Neural progenitor cell (in vitro differentiated cells): ENCODE results near the gene VN1R5. TPM values are rescaled to one million over a fixed set of nuclear protein-coding genes. Genes with fewer than 3 reads are reported as not detected.
"Not testable (repeated sequence)": the region's sequence is repeated elsewhere in the genome, so short reads cannot be mapped to it uniquely, and the experiment has no call there.

Experiments
- DNase-seq: peaks from one replicate; pipeline ENCODE4 v3.0.0-alpha.2; 2016; ENCODE audit warnings: low spot score
- H2AFZ ChIP-seq: fragments of 200-600 bp; sonication (generic); replicated peaks from 2 replicates; pipeline ENCODE4 v1.6.1; 2016; ENCODE audit warnings: antibody characterized with exemption
- H3F3A ChIP-seq: fragments of 200-600 bp; sonication (generic); 2 replicates; pipeline ENCODE4 v1.6.1; 2016; ENCODE audit warnings: antibody characterized with exemption, low read depth
- H3K27ac ChIP-seq: fragments of 200-600 bp; sonication (generic); 2 replicates; pipeline ENCODE4 v1.5.1; 2016; ENCODE audit warnings: mild to moderate bottlenecking
- H3K27me3 ChIP-seq: fragments of 200-600 bp; sonication (generic); 2 replicates; pipeline ENCODE4 v1.6.1; 2016; ENCODE audit warnings: mild to moderate bottlenecking, moderate library complexity
- H3K36me3 ChIP-seq: fragments of 200-600 bp; sonication (generic); 2 replicates; pipeline ENCODE4 v1.5.1; 2016
- H3K4me1 ChIP-seq: fragments of 200-600 bp; sonication (generic); 2 replicates; pipeline ENCODE4 v1.6.1; 2016; ENCODE audit warnings: mixed run types
- H3K4me2 ChIP-seq: fragments of 200-600 bp; sonication (generic); 2 replicates; pipeline ENCODE4 v1.6.1; 2016
- H3K4me3 ChIP-seq: fragments of 200-600 bp; sonication (generic); 2 replicates; pipeline ENCODE4 v1.5.1; 2016
- H3K79me2 ChIP-seq: fragments of 200-600 bp; sonication (generic); 2 replicates; pipeline ENCODE4 v1.6.1; 2016; ENCODE audit warnings: low read depth
- H3K9ac ChIP-seq: fragments of 200-600 bp; sonication (generic); 2 replicates; pipeline ENCODE4 v1.6.1; 2016
- H3K9me3 ChIP-seq: fragments of 200-600 bp; sonication (generic); 2 replicates; pipeline ENCODE4 v1.5.1; 2016; ENCODE audit warnings: low read depth
- H4K20me1 ChIP-seq: fragments of 200-600 bp; sonication (generic); 2 replicates; pipeline ENCODE4 v1.6.1; 2016; ENCODE audit warnings: low read depth
- H3K27ac Mint-ChIP-seq: 3 replicates; pipeline ENCODE4 v1.8.0; 2021; ENCODE audit warnings: mixed read lengths
- H3K27me3 Mint-ChIP-seq: 2 replicates; pipeline ENCODE4 v1.8.0; 2022; ENCODE audit warnings: low read depth, mild to moderate bottlenecking, inconsistent platforms, moderate library complexity, mixed read lengths; ENCODE audit not compliant: insufficient read depth
- H3K36me3 Mint-ChIP-seq: 3 replicates; pipeline ENCODE4 v1.8.0; 2021; ENCODE audit warnings: mixed read lengths
- H3K4me1 Mint-ChIP-seq: 3 replicates; pipeline ENCODE4 v1.8.0; 2021; ENCODE audit warnings: mixed read lengths
- H3K4me3 Mint-ChIP-seq: 3 replicates; pipeline ENCODE4 v1.8.0; 2021; ENCODE audit warnings: mild to moderate bottlenecking, moderate library complexity, mixed read lengths
- H3K9me3 Mint-ChIP-seq: 3 replicates; pipeline ENCODE4 v1.8.0; 2020; ENCODE audit warnings: mixed read lengths
- CTCF ChIP-seq: fragments of 200-600 bp; sonication (generic); IDR thresholded peaks from 2 replicates; pipeline ENCODE4 v1.5.1; 2017; ENCODE audit warnings: antibody characterized with exemption, mild to moderate bottlenecking
- EZH2 ChIP-seq: fragments of 200-600 bp; sonication (generic); IDR thresholded peaks from 2 replicates; pipeline ENCODE4 v1.6.1; 2017; ENCODE audit warnings: antibody characterized with exemption, mild to moderate bottlenecking, moderate library complexity
- EZH2phosphoT487 ChIP-seq: fragments of 200-600 bp; sonication (generic); IDR thresholded peaks from 2 replicates; pipeline ENCODE4 v1.6.1; 2017; ENCODE audit warnings: antibody characterized with exemption
- total RNA-seq: library from RNA; depleted of rRNA; stranded (reverse); fragments of >200 nt; gene quantifications from 2 replicates; pipeline ENCODE4 v1.2.3, GENCODE V29; 2015; ENCODE audit warnings: low replicate concordance

Gene VN1R5
- total RNA-seq, 1 donor from 2014 or later, result not detected

DNA sequence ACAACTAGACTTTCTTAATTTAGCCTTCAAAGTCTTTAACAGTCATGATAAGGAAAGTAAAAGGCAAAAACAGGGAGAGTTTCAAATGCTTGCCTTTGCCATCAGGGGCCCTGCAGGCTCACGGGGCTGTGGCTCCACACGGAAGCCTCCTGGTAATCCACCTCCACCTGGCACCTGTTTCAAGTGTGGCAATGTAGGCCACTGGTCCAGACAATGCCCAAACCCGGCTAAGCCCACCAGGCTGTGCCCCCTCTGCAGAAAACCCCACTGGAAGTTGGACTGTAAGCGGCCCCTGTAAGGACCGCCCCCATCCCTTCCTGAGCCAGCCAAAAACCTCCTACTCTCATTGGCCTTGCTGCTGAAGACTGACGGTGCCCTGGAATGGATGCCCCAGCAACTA lies 32.5 kb downstream of the VN1R5 start:
- peaks cover 36% of the 10 kb centered on the region for H3K9me3 Mint-ChIP-seq
- Histone ChIP-seq H3K9ac (no peak overlapping the region), H3K9me3 (no peaks in the 10 kb centered on the region), H3K27ac (no peak overlapping the region), H3K79me2 (no peaks in the 10 kb centered on the region), H3K4me1 (peaks cover 9% of the 10 kb centered on the region), H3K4me2 (no peak overlapping the region), H3F3A (no peaks in the 10 kb centered on the region), H3K36me3 (no peaks in the 10 kb centered on the region), H2AFZ (no peak overlapping the region), H3K4me3 (no peak overlapping the region), H4K20me1 (no peaks in the 10 kb centered on the region), H3K27me3 (no peaks in the 10 kb centered on the region)
- H3K27me3 Mint-ChIP-seq, result peaks cover 6% of the 10 kb centered on the region
- TF ChIP-seq EZH2 (no peak), EZH2phosphoT487 (no peak), CTCF (no peak)
- DNase-seq, result no peak
- H3K27ac Mint-ChIP-seq, result no peak overlapping the region
- peaks cover 3% of the 10 kb centered on the region for H3K4me1 Mint-ChIP-seq
- H3K4me3 Mint-ChIP-seq, result no peak overlapping the region
- H3K36me3 Mint-ChIP-seq, result peaks cover 31% of the 10 kb centered on the region

DNA sequence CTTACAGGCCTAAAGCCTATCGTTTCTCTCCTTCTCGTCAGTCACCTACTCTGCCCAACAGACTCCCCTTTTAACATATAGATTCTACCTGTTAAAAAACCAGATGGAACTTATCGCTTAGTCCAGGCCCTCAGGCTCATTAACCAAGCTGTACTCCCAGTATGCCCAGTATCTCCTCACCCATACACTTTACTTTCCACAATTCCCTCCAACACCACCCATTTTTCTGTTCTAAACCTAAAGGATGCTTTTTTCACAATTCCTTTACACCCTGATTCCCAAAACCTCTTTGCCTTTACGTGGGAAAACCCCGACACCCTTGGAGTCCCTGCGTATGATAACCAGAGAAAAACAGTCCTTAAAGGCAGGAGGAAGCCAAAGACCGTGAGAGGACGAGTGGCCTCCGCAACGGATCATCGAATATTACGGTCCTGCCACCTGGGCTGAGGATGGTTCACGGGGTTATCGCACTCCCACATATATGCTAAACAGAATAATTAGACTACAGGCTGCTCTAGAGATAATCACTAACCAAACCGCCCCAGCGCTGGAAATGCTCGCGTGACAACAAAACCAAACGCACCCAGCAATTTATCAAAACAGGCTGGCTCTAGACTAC lies 33.5 kb downstream of the VN1R5 start:
- DNase-seq, H3K36me3 ChIP-seq, H3K27ac Mint-ChIP-seq, H2AFZ ChIP-seq, H3K4me2 ChIP-seq, H3K4me1 Mint-ChIP-seq, H3F3A ChIP-seq, H3K79me2 ChIP-seq, H3K9me3 ChIP-seq, H3K9ac ChIP-seq, H3K27me3 Mint-ChIP-seq, H3K4me3 Mint-ChIP-seq, H4K20me1 ChIP-seq, H3K4me1 ChIP-seq, H3K27ac ChIP-seq, H3K27me3 ChIP-seq, H3K4me3 ChIP-seq: not testable (repeated sequence)
- Mint-ChIP-seq H3K36me3 (peaks cover 36% of the 10 kb centered on the region), H3K9me3 (peaks cover 36% of the 10 kb centered on the region)

- Histone ChIP-seq H3K4me2 (no peak overlapping the region), H3K36me3 (no peaks in the 10 kb centered on the region), H3K4me3 (no peak overlapping the region), H3K9me3 (no peaks in the 10 kb centered on the region), H3K9ac (no peak overlapping the region), H3K27me3 (no peaks in the 10 kb centered on the region), H3K27ac (no peak overlapping the region), H3K79me2 (no peaks in the 10 kb centered on the region), H3F3A (peaks cover 4% of the 10 kb centered on the region), H3K4me1 (peaks cover 19% of the 10 kb centered on the region), H4K20me1 (no peaks in the 10 kb centered on the region), H2AFZ (no peak overlapping the region)
- TF ChIP-seq CTCF, result no peak
- TF ChIP-seq EZH2, result no peak
- no peak overlapping the region for H3K4me3 Mint-ChIP-seq
- peaks cover 22% of the 10 kb centered on the region for H3K4me1 Mint-ChIP-seq
- H3K27me3 Mint-ChIP-seq, result peaks cover 4% of the 10 kb centered on the region
- H3K9me3 Mint-ChIP-seq, result peaks cover 32% of the 10 kb centered on the region
- DNase-seq, result no peak
- H3K36me3 Mint-ChIP-seq, result peaks cover 32% of the 10 kb centered on the region
- H3K27ac Mint-ChIP-seq, result no peak overlapping the region
Measured at GRCh38 chr1:247290576-247290975, 34.7 kb downstream of the VN1R5 start.

- no peak for TF ChIP-seq EZH2phosphoT487
- no peak for TF ChIP-seq CTCF
- TF ChIP-seq EZH2, result no peak
- H3K4me3 Mint-ChIP-seq, result no peak overlapping the region
Measured at GRCh38 chr1:247291161-247291560, 35.3 kb downstream of the VN1R5 start.

More at GRCh38 chr1:247291161-247291560, 35.3 kb downstream of the VN1R5 start:
- no peak overlapping the region for H2AFZ ChIP-seq
- H3K27ac ChIP-seq, result no peak overlapping the region
- H3K4me2 ChIP-seq, result no peak overlapping the region
- H3K27me3 ChIP-seq, result no peaks in the 10 kb centered on the region
- H3K27me3 Mint-ChIP-seq, result peaks cover 2% of the 10 kb centered on the region
- peaks cover 19% of the 10 kb centered on the region for H3K4me1 ChIP-seq
- no peak overlapping the region for H3K4me3 ChIP-seq
- no peak overlapping the region for H3K27ac Mint-ChIP-seq
- DNase-seq, result no peak
- peaks cover 6% of the 10 kb centered on the region for H3F3A ChIP-seq
- H3K79me2 ChIP-seq, result no peaks in the 10 kb centered on the region
- peaks cover 28% of the 10 kb centered on the region for H3K9me3 Mint-ChIP-seq
- H4K20me1 ChIP-seq, result no peaks in the 10 kb centered on the region
- no peaks in the 10 kb centered on the region for H3K9me3 ChIP-seq
- H3K9ac ChIP-seq, result no peak overlapping the region
- H3K36me3 Mint-ChIP-seq, result peaks cover 27% of the 10 kb centered on the region
- peaks cover 22% of the 10 kb centered on the region for H3K4me1 Mint-ChIP-seq
- no peaks in the 10 kb centered on the region for H3K36me3 ChIP-seq
